CD14-positive monocyte (primary cell): Measurements from ENCODE around the gene MXD4. TPM values are rescaled to one million over a fixed set of nuclear protein-coding genes. Genes with fewer than 3 reads are reported as not detected.
A peak's percentile ranks its signal among the peaks of the same experiment; 100 is the strongest.

Experiments used
- DNase-seq, 3 donors: peaks; one replicate each; pipeline ENCODE4 v3.0.0-alpha.2; 2011 to 2022
- H2AFZ ChIP-seq: 2 replicates; pipeline ENCODE4 v1.6.0; 2012; ENCODE audit warnings: mild to moderate bottlenecking, low read depth, low read length, inconsistent platforms; ENCODE audit not compliant: insufficient read depth, poor library complexity, severe bottlenecking
- H3K27ac ChIP-seq, 2 donors: 1 replicate in 1 of 2; 2 replicates in 1 of 2; pipeline ENCODE4 v1.5.1; 2012 to 2013; ENCODE audit warnings: low read length in 2 of 2, control low read depth in 1 of 2, inconsistent platforms in 1 of 2, low read depth in 1 of 2, mild to moderate bottlenecking in 1 of 2
- H3K27me3 ChIP-seq, 2 donors: one replicate each; pipeline versions ENCODE4 v1.6.0 to v1.6.1; 2011 to 2013; ENCODE audit warnings: low read length in 2 of 2; ENCODE audit not compliant: control insufficient read depth in 2 of 2, insufficient read depth in 2 of 2
- H3K36me3 ChIP-seq, 2 donors: replicated peaks in 1 of 2; 1 replicate in 1 of 2; 2 replicates in 1 of 2; pipeline versions ENCODE4 v1.5.1 to v1.6.1; 2012 to 2013; ENCODE audit warnings: low read length in 2 of 2, control low read depth in 1 of 2, inconsistent platforms in 1 of 2, mild to moderate bottlenecking in 1 of 2; ENCODE audit not compliant: insufficient read depth in 2 of 2, control insufficient read depth in 1 of 2
- H3K4me1 ChIP-seq, 2 donors: 1 replicate in 1 of 2; 2 replicates in 1 of 2; pipeline versions ENCODE4 v1.5.1 to v1.6.1; 2012 to 2013; ENCODE audit warnings: low read length in 2 of 2, control low read depth in 1 of 2, inconsistent platforms in 1 of 2, mild to moderate bottlenecking in 1 of 2, moderate library complexity in 1 of 2; ENCODE audit not compliant: insufficient read depth in 2 of 2, control insufficient read depth in 1 of 2
- H3K4me2 ChIP-seq: replicated peaks from 2 replicates; pipeline ENCODE3; 2012; ENCODE audit warnings: low read length, moderate library complexity, mild to moderate bottlenecking; ENCODE audit not compliant: poor library complexity, severe bottlenecking; ENCODE audit errors: extremely low read depth
- H3K4me3 ChIP-seq, 3 experiments: fragments of 200-600 bp in 1 of 3; sonication (generic) in 1 of 3; replicated peaks in 1 of 3; 1 replicate in 2 of 3; 2 replicates in 1 of 3; pipeline ENCODE4 v1.5.1; 2011 to 2013; ENCODE audit warnings: low read length in 3 of 3, mild to moderate bottlenecking in 3 of 3, control low read depth in 2 of 3, low read depth in 2 of 3, inconsistent platforms in 1 of 3, moderate library complexity in 1 of 3
- H3K79me2 ChIP-seq: 2 replicates; pipeline ENCODE4 v1.6.0; 2012; ENCODE audit warnings: mild to moderate bottlenecking, control low read depth, inconsistent platforms, low read length, moderate library complexity; ENCODE audit not compliant: insufficient read depth
- H3K9ac ChIP-seq: 2 replicates; pipeline ENCODE4 v1.6.0; 2017; ENCODE audit warnings: low read length, mild to moderate bottlenecking; ENCODE audit not compliant: insufficient read depth, poor library complexity, severe bottlenecking
- H3K9me3 ChIP-seq, 2 donors: replicated peaks in 1 of 2; 1 replicate in 1 of 2; 2 replicates in 1 of 2; pipeline versions ENCODE4 v1.5.1 to v1.6.1; 2012 to 2013; ENCODE audit warnings: low read length in 2 of 2, control low read depth in 1 of 2; ENCODE audit not compliant: control insufficient read depth in 1 of 2, insufficient read depth in 1 of 2
- H4K20me1 ChIP-seq: 2 replicates; pipeline ENCODE4 v1.6.0; 2012; ENCODE audit warnings: mild to moderate bottlenecking, low read length, control low read depth, moderate library complexity; ENCODE audit not compliant: insufficient read depth
- H3K27ac Mint-ChIP-seq, 7 donors: one replicate each; pipeline ENCODE4 v1.8.0; 2020; ENCODE audit warnings: mild to moderate bottlenecking in 7 of 7, mixed read lengths in 7 of 7, moderate library complexity in 6 of 7, inconsistent platforms in 2 of 7
- H3K27me3 Mint-ChIP-seq, 3 donors: one replicate each; pipeline ENCODE4 v1.8.0; 2021 to 2022; ENCODE audit warnings: low read depth in 3 of 3, mild to moderate bottlenecking in 3 of 3, mixed read lengths in 3 of 3, moderate library complexity in 3 of 3, inconsistent platforms in 1 of 3
- H3K36me3 Mint-ChIP-seq, 2 donors: one replicate each; pipeline ENCODE4 v1.8.0; 2020; ENCODE audit warnings: mixed read lengths in 2 of 2, inconsistent platforms in 1 of 2, mild to moderate bottlenecking in 1 of 2
- H3K4me1 Mint-ChIP-seq: one replicate; pipeline ENCODE4 v1.8.0; 2020; ENCODE audit warnings: mild to moderate bottlenecking, mixed read lengths
- H3K4me3 Mint-ChIP-seq, 2 donors: one replicate each; pipeline ENCODE4 v1.8.0; 2020; ENCODE audit warnings: mild to moderate bottlenecking in 2 of 2, mixed read lengths in 2 of 2, moderate library complexity in 1 of 2
- H3K9me3 Mint-ChIP-seq, 7 donors: one replicate each; pipeline ENCODE4 v1.8.0; 2020 to 2022; ENCODE audit warnings: mixed read lengths in 7 of 7, mild to moderate bottlenecking in 6 of 7, moderate library complexity in 6 of 7, inconsistent platforms in 2 of 7
- CTCF ChIP-seq: fragments of 200-600 bp; IDR thresholded peaks from one replicate; pipeline ENCODE4 v1.8.0; 2022; ENCODE audit warnings: antibody characterized with exemption, mild to moderate bottlenecking
- WGBS: methylation state at CpG from one replicate; pipeline ENCODE4 v1.1.5; 2013; ENCODE audit warnings: missing lambda C conversion rate; ENCODE audit not compliant: insufficient coverage; 5-methylcytosine and 5-hydroxymethylcytosine counted together
- intact Hi-C, 2 donors: fragments of 100-400 bp; cut with micrococcal nuclease; formaldehyde crosslinking; loops; one replicate each; pipeline versions ENCODE4 v1.15.0 to v1.15.1; 2023
- polyA plus RNA-seq, 3 donors: library from polyadenylated mRNA; depleted of rRNA in 1 of 3; unstranded in 2 of 3; stranded (reverse) in 1 of 3; fragments of 300-500 nt in 2 of 3; fragments of >200 nt in 1 of 3; fragmentation: Illumina TruSeq in 2 of 3; gene quantifications; 1 replicate in 2 of 3; 2 replicates in 1 of 3; pipeline ENCODE4 v1.2.3, GENCODE V29; 2012 to 2021

The MXD4 gene
- polyA plus RNA-seq, 3 donors, result 24.5 to 39.4 (median 35.9) TPM

GRCh38 chr4:2245057-2245786 is 16.7 kb downstream of the MXD4 start:
- H2AFZ ChIP-seq, result no peak overlapping the region
- peaks cover 17 to 22% of the 10 kb centered on the region in 2 donors for H3K36me3 ChIP-seq
- no peak for TF ChIP-seq CTCF
- no peak overlapping the region for H3K9ac ChIP-seq
- H3K4me2 ChIP-seq, result no peak overlapping the region
- Mint-ChIP-seq H3K4me1 (peaks cover 37% of the 10 kb centered on the region), H3K36me3 (peaks cover 16 to 23% of the 10 kb centered on the region in 2 donors), H3K27ac (peak overlapping the region in 4 of 7 donors; percentile 25 to 85 (median 56)), H3K9me3 (no peaks in the 10 kb centered on the region), H3K4me3 (no peak overlapping the region), H3K27me3 (no peaks in the 10 kb centered on the region)
- no peak overlapping the region for H3K4me3 ChIP-seq
- H3K4me1 ChIP-seq, result peaks cover 32 to 37% of the 10 kb centered on the region in 2 donors
- peaks cover 16% of the 10 kb centered on the region for H3K79me2 ChIP-seq
- 68% methylated on average over 5 of the region's 7 CpGs for WGBS
- DNase-seq, result peak in 1 of 3 donors; percentile 6
- H3K27ac ChIP-seq, result peak overlapping the region in 1 of 2 donors; percentile 10
- H3K9me3 ChIP-seq, result no peaks in the 10 kb centered on the region
- peaks cover 21% of the 10 kb centered on the region for H4K20me1 ChIP-seq
- no peaks in the 10 kb centered on the region for H3K27me3 ChIP-seq
- intact Hi-C loops, result loop anchor here in 1 of 2 donors (10.0 kb wide), 1 partner anchor 670 kb away; no protein-coding TSS in a partner anchor

DNA sequence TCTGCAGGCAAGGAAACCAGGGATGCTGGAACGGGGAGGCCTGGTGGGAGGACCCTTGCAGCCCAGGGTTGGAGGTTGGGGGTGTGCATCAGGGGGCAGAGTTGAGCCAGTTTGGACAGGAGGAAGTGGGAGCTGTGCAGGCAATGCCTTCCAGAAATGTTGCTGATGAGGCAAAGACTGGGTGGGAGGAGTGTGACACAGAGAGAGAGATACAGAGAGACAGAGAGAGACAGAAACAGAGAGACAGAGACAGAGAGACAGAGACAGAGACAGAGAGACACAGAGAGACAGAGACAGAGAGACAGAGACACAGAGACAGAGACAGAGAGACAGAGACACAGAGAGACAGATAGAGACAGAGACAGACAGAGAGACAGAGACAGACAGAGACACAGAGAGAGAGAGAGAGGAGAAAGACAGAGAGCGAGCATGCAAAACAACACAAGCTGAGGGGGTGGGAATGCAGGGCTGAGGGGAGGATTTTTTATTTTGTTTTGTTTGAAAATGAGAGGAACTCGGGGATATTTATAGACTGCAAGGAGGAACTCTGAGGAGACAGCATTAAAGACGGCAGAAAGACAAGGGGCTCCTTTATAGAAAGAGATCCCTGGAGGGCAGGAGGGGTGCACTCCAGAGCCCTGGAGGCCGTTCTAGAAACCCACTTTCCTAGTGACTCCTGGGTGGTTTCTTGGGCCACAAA is 18.1 kb downstream of the MXD4 start:
- Mint-ChIP-seq H3K4me3 (peak overlapping the region; percentile 67 to 88), H3K36me3 (peaks cover 6 to 15% of the 10 kb centered on the region in 2 donors), H3K27me3 (no peaks in the 10 kb centered on the region), H3K9me3 (no peaks in the 10 kb centered on the region), H3K27ac (peak overlapping the region; percentile 60 to 94 (median 78)), H3K4me1 (peaks cover 48% of the 10 kb centered on the region)
- peak overlapping the region; percentile 56 for H3K4me2 ChIP-seq
- peak overlapping the region; percentile 78 for H2AFZ ChIP-seq
- H3K9ac ChIP-seq, result no peak overlapping the region
- H3K27ac ChIP-seq, result peak overlapping the region in 1 of 2 donors; percentile 54
- no peaks in the 10 kb centered on the region for H3K9me3 ChIP-seq
- H3K4me1 ChIP-seq, result peaks cover 40 to 51% of the 10 kb centered on the region in 2 donors
- peaks cover 4 to 9% of the 10 kb centered on the region in 2 donors for H3K36me3 ChIP-seq
- intact Hi-C loops, result loop anchor here (2.0 to 10.0 kb wide), 7 partner anchors 19 to 669 kb away; partner anchors contain the start of genes FAM193A (in 2 of the 2), RNF4 (in 2 of the 2), MXD4 (in 1 of the 2) and TNIP2 (in 1 of the 2)
- H4K20me1 ChIP-seq, result peaks cover 31% of the 10 kb centered on the region
- H3K79me2 ChIP-seq, result peaks cover 30% of the 10 kb centered on the region
- H3K27me3 ChIP-seq, result no peaks in the 10 kb centered on the region
- TF ChIP-seq CTCF, result peak; percentile 36
- H3K4me3 ChIP-seq, result peak overlapping the region in 1 of 3 experiments; percentile 63
- WGBS, result 4% methylated on average over 4 of the region's 5 CpGs
- peak; percentile 45 to 65 (median 53) for DNase-seq
